C4-2B (cell line): ENCODE data around the gene KCNJ18.
A peak's percentile ranks its signal among the peaks of the same experiment; 100 is the strongest.
"Not testable (repeated sequence)": the region's sequence is repeated elsewhere in the genome, so short reads cannot be mapped to it uniquely, and the experiment has no call there.

Experiments used
- H3K27ac ChIP-seq: fragments of 450-650 bp; 2 replicates; pipeline ENCODE4 v1.5.1; 2017
- ZFX ChIP-seq: fragments of 450-650 bp; IDR thresholded peaks from 2 replicates; pipeline ENCODE4 v1.6.1; 2017
- TF ChIP-seq, protein P1 (sequence below): fragments of 450-650 bp; conservative IDR thresholded peaks from 2 replicates; pipeline ENCODE4 v1.5.1; 2017; ENCODE audit warnings: mild to moderate bottlenecking

The KCNJ18 gene

GRCh38 chr17:21711182-21711581 is 18.9 kb downstream of the KCNJ18 start:
- no peak overlapping the region for H3K27ac ChIP-seq
- TF ChIP-seq, protein P1, sequence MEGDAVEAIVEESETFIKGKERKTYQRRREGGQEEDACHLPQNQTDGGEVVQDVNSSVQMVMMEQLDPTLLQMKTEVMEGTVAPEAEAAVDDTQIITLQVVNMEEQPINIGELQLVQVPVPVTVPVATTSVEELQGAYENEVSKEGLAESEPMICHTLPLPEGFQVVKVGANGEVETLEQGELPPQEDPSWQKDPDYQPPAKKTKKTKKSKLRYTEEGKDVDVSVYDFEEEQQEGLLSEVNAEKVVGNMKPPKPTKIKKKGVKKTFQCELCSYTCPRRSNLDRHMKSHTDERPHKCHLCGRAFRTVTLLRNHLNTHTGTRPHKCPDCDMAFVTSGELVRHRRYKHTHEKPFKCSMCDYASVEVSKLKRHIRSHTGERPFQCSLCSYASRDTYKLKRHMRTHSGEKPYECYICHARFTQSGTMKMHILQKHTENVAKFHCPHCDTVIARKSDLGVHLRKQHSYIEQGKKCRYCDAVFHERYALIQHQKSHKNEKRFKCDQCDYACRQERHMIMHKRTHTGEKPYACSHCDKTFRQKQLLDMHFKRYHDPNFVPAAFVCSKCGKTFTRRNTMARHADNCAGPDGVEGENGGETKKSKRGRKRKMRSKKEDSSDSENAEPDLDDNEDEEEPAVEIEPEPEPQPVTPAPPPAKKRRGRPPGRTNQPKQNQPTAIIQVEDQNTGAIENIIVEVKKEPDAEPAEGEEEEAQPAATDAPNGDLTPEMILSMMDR: no peak
- TF ChIP-seq ZFX: no peak

DNA sequence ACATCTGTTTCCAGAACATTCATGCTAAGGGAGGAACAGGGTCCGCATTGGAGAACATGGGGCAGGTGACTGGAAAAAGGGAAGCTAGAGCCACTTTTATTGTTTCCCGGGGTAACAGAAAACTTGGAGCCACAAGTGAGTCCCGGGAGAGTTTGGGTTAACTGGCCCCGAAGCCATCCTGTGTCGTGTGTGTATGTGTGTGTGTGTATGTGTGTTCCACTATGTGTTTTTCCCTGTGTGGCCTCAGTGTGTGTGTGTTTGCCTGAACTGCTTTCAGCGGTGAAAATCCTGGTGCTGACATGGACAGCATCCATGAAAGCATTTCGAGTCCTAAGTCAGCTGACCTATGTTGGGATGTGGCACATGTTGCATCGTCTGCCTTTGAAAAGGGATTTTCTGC is 20.7 kb downstream of the KCNJ18 start:
- H3K27ac ChIP-seq: not testable (repeated sequence)

DNA sequence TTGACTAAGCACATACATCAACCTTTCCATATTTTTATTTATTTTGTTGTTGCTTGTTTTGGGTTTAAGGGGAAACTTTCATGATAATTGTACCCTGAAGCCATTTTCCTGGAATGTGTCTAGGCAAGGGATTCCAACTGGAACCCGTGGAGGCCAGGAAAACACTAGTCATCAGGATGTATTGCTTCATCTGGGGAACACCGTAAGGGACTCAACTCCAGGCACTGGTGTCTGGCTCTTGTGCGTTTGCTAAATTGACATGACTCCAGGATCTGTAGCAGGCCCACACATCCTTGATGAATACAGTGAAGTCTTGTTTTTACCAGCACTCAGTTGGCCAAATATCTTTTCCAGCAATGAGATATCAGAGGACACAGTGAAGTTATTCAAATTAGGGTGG is 21.3 kb downstream of the KCNJ18 start:
- not testable (repeated sequence) for H3K27ac ChIP-seq

DNA sequence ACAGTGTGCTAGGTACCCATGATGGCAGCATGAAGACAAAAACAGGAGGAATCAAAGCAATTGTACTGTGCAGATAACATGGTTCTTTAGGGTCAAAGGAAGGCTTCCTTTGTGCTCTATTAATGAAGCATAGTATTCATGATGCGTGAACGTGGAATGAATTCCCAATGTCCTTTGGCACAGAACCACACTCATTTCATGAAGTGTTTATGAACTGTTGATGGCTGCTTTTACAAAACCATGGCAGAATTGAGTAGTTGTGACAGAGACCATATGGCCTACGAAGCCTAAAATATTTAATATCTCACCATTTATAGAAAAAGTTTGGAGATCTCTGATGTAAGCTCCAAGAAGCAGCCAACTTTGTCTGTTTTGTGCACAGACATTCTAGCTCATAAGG is 22.4 kb downstream of the KCNJ18 start:
- not testable (repeated sequence) for H3K27ac ChIP-seq

GRCh38 chr17:21715877-21716276 is 23.6 kb downstream of the KCNJ18 start:
- H3K27ac ChIP-seq: not testable (repeated sequence)

DNA sequence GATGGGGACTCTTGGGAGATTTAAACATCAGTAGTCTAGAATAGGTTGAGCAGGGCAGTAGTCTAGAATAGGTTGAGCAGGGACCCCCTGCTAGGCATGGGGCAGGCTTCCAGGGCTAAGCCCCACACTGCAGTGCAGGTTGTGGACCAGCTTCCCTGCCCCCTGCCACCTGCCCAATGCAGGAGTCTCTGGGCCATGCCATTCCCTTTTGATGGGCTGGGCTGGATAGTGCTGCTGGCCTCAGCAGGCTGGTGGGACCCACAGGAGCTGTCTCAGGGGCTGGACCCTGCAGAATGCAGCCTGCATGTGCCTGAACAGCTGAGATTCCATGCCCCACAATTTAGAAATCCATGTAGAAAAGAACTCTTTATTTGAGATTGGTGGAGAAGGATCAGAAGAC is 26.6 kb downstream of the KCNJ18 start:
- H3K27ac ChIP-seq: not testable (repeated sequence)

- not testable (repeated sequence) for H3K27ac ChIP-seq
Measured at GRCh38 chr17:21719511-21720226, 27.3 kb downstream of the KCNJ18 start.

- not testable (repeated sequence) for H3K27ac ChIP-seq
Measured at GRCh38 chr17:21720566-21720965, 28.2 kb downstream of the KCNJ18 start.

- H3K27ac ChIP-seq: not testable (repeated sequence)
Measured at GRCh38 chr17:21722268-21722667, 29.9 kb downstream of the KCNJ18 start.

GRCh38 chr17:21724216-21725006 is 32.1 kb downstream of the KCNJ18 start:
- not testable (repeated sequence) for H3K27ac ChIP-seq

- not testable (repeated sequence) for H3K27ac ChIP-seq
Measured at GRCh38 chr17:21731076-21731475, 38.8 kb downstream of the KCNJ18 start.

- H3K27ac ChIP-seq: not testable (repeated sequence)
Measured at GRCh38 chr17:21733931-21734330, 41.6 kb downstream of the KCNJ18 start.

DNA sequence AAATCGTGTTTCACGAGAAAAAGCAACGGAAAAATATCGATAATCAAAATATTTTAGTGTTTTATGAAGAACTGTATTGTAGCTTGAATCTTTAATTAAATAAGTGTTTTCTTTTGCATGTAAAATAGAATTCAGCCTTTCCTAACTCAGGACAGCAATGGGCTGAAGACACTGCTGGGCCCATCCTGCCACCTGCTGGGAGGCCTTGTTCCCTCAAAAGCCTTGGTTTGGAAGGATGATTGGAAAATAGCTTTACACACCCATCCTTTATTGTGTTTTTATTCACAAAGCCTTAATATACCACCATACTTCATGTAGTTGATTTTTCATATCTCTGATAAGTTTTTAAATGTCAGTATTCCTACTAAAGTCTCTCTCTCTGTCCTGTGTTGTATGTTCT is 43.5 kb downstream of the KCNJ18 start:
- TF ChIP-seq, protein P1: peak; percentile 53
- H3K27ac ChIP-seq: not testable (repeated sequence)

- not testable (repeated sequence) for H3K27ac ChIP-seq
Measured at GRCh38 chr17:21737015-21737580, 44.8 kb downstream of the KCNJ18 start.

GRCh38 chr17:21738241-21738640 is 45.9 kb downstream of the KCNJ18 start:
- H3K27ac ChIP-seq: not testable (repeated sequence)

DNA sequence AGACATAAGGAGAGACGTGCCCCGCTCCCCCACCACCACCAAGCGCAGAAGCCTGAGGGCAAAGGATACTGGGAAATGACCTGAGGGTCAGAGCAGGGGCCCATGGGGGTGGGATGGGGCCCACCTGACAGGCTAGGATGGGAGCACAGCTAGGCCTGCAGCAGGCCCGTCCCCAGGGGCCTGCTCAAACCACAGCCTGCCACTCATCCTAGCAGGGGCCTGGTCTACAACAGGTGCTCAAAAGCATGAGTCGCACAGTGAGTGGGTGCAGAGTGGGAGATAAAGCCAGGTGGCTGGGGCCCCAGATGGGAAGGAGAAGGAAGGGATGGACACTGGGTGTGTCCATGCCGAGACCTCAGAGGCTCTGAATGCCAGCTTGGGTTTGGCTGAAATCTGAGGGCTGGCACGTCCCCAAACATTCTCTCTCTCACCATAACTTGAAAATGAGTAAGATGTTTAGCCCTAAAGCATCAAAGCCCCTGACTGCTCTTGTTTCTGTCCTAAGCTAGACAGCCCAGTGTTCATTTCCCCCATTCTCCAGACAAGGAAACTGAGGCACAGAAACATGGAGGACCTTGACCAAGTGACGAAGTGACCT is 46.7 kb downstream of the KCNJ18 start:
- H3K27ac ChIP-seq: not testable (repeated sequence)

DNA sequence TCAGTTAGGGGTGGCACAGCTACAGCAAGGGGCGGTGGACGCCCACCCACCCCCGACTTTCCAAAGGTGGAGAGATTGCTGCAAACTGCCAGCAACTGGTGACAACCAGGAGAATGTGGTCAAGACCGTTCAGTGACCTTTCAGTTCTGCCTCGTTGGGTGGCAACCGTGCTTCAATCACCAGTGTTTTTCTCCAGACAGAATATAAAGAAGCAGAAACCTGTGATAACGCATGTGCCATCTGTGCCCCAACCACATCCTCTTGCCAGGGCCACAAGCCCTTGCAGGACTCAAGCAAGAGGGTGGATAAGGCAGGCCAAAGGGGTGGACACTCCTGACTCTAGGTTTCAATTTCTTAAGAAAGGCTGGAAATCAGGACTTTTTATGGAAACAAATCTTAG is 47.2 kb downstream of the KCNJ18 start:
- H3K27ac ChIP-seq: not testable (repeated sequence)

DNA sequence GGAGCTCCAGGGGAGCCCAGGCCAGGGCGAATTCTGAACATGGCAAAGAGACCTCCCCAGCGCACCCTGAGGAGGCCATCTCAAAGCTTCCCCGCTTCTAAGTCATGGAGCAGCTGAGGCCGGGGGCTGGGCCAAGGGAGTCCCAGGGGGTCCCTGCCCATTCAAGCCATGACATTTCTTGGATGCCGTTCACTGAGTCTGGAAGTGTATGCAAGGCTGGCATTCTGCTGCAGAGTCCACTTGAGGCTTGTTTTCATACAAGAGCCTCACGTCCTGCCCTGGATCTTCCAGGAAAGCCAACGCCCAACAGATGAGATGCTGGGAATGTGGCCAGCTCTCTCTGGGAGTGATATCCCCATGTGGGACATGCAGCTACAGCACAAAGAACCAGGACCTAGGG is 48.5 kb downstream of the KCNJ18 start:
- H3K27ac ChIP-seq: not testable (repeated sequence)

GRCh38 chr17:21741520-21741919 is 49.2 kb downstream of the KCNJ18 start:
- H3K27ac ChIP-seq: not testable (repeated sequence)
